Measurements from ENCODE around the gene GAGE13.
"Not testable (repeated sequence)": the region's sequence is repeated elsewhere in the genome, so short reads cannot be mapped to it uniquely, and the experiment has no call there.

Gene GAGE13

DNA sequence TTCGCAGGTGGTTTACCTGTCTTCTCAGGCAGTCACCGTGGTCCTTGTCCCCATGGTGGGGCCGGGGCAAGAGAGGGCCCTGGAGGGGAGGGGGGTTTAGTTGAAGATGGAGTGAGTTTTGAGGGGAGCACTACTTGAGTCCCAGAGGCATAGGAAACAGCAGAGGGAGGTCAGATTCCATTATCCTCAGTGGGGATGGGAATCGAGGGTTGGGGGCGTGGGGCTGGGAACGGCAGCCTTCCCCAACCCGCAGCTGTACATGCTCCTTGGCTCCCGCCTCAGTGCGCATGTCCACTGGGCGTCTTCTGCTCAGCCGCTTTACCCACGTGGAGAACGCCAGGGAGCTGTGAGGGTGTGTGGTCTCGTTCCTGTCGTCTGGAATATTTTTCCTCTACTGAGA lies 28.0 kb upstream of the GAGE13 start, which contains the start of gene GAGE10:
Gene GAGE10, plus strand, starts transcription at position 301 of the 400 bp plus-strand sequence. CDS start 1,214 bp downstream, outside the sequence.
- no peak within 1 kb of the TSS for H4K5ac ChIP-seq (ENCODE audit: low read length)
- no peak within 1 kb of the TSS for H3K23ac ChIP-seq (ENCODE audit: low read length)
- H3K4ac ChIP-seq (ENCODE audit: low read depth, low read length) = no peak within 1 kb of the TSS
- H2BK15ac ChIP-seq (replicated peaks; ENCODE audit: low read depth) = no peak within 1 kb of the TSS
- H3K4me1 ChIP-seq (ENCODE audit: control insufficient read depth, low read depth, low read length) = no peaks in the 10 kb centered on the region
- H3K27ac ChIP-seq (ENCODE audit: low read depth, low read length) = no peak within 1 kb of the TSS
- no peak within 1 kb of the TSS for H3K56ac ChIP-seq (ENCODE audit: low read length)
- WGBS (ENCODE audit: extremely low coverage, insufficient coverage, low lambda C conversion rate) = no CpG with 5 or more reads among the region's 15 CpGs
- H3K9ac ChIP-seq (ENCODE audit: low read length) = no peak within 1 kb of the TSS
- H3K79me1 ChIP-seq (ENCODE audit: low read length) = no peaks in the 10 kb centered on the region
- no peak within 1 kb of the TSS for H2BK120ac ChIP-seq (ENCODE audit: low read depth, low read length)
- H3K27me3 ChIP-seq (ENCODE audit: insufficient read depth, low read length, poor library complexity) = no peaks in the 10 kb centered on the region
- no peaks in the 10 kb centered on the region for H3K36me3 ChIP-seq (ENCODE audit: control insufficient read depth, insufficient read depth, low read length)
- no peak within 1 kb of the TSS for H3K4me2 ChIP-seq (ENCODE audit: low read length)
- H2BK5ac ChIP-seq (ENCODE audit: low read length) = no peak within 1 kb of the TSS
- no peak for DNase-seq
- H3K18ac ChIP-seq (ENCODE audit: low read length) = no peak within 1 kb of the TSS
- no peak within 1 kb of the TSS for H4K8ac ChIP-seq (ENCODE audit: low read depth, low read length)
- no peak within 1 kb of the TSS for H3K4me3 ChIP-seq (ENCODE audit: low read length)
- no peak within 1 kb of the TSS for H2AK5ac ChIP-seq (ENCODE audit: low read length)
- H3K79me2 ChIP-seq (ENCODE audit: control insufficient read depth, insufficient read depth, low read length) = no peaks in the 10 kb centered on the region

DNA sequence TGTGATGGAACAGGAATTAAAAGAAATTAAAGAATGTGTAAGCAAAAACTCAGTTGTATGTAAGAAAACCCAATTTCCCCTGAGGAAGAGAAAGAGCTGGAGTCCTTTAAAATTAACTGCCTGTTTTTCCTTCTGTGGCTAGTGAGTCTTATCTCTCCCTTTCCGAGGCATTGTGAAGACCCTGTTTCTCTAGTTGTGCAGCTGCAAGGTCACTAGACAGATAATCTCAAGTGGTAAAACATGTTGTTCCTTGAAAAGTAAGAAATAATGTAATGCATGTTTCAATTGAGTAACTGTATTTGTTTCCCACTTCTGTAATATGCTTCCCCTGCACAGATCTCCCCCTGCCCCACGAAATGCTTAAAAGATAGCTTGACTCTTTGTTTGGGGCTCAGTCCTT lies 23.6 kb upstream of the GAGE13 start:
- not testable (repeated sequence) for H4K5ac ChIP-seq (ENCODE audit: low read length); DNase-seq; H3K9ac ChIP-seq (ENCODE audit: low read length); H3K56ac ChIP-seq (ENCODE audit: low read length); H3K4me3 ChIP-seq (ENCODE audit: low read length); H2BK120ac ChIP-seq (ENCODE audit: low read depth, low read length); H3K79me2 ChIP-seq (ENCODE audit: control insufficient read depth, insufficient read depth, low read length); H4K8ac ChIP-seq (ENCODE audit: low read depth, low read length); H3K23ac ChIP-seq (ENCODE audit: low read length); H3K36me3 ChIP-seq (ENCODE audit: control insufficient read depth, insufficient read depth, low read length); H2AK5ac ChIP-seq (ENCODE audit: low read length); H3K4me1 ChIP-seq (ENCODE audit: control insufficient read depth, low read depth, low read length); H3K4me2 ChIP-seq (ENCODE audit: low read length); H3K27me3 ChIP-seq (ENCODE audit: insufficient read depth, low read length, poor library complexity); H2BK15ac ChIP-seq (replicated peaks; ENCODE audit: low read depth); H3K79me1 ChIP-seq (ENCODE audit: low read length); H3K27ac ChIP-seq (ENCODE audit: low read depth, low read length); H3K18ac ChIP-seq (ENCODE audit: low read length); H3K4ac ChIP-seq (ENCODE audit: low read depth, low read length); H2BK5ac ChIP-seq (ENCODE audit: low read length)
- whole genome bisulfite sequencing (ENCODE audit: extremely low coverage, insufficient coverage, low lambda C conversion rate) = no CpG with 5 or more reads among the region's 2 CpGs

DNA sequence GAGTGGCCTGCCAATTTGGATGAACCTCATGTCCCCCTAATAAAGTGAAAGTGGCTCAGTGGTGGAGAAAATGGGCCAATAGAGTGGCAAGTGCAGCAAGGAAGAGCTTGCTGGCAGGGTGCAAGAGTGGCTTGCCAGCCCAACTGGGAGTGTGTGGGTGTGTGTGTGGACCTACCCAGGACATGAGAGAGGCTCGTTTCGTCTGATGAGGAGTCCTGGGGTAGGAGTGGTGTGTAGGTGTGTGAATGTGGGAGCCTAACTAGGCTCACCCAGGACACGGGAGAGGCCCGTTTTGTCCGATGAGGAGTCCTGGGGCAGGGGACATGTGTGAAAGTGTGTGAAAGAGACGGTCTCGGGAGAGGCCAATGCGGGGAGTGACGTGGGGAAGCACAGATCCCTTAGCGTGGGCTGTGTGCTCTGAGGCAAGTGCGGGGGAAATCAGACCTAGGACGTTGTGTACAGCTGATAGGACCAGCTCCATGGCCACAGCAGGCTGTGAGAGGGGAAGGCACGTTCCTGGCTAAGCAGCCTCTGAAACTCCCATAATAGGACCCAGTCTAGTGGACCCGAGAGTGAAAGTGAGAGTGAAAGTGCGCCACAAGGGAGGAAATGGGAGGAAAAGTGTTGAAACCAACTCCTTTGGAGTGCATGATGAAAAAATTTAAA lies 22.6 kb upstream of the GAGE13 start:
- Histone ChIP-seq H3K4me2 (ENCODE audit: low read length) (no peak overlapping the region), H2BK15ac (replicated peaks; ENCODE audit: low read depth) (no peak overlapping the region), H2BK5ac (ENCODE audit: low read length) (no peak overlapping the region), H3K36me3 (ENCODE audit: control insufficient read depth, insufficient read depth, low read length) (no peaks in the 10 kb centered on the region), H3K4me1 (ENCODE audit: control insufficient read depth, low read depth, low read length) (no peaks in the 10 kb centered on the region), H2AK5ac (ENCODE audit: low read length) (no peak overlapping the region), H3K27ac (ENCODE audit: low read depth, low read length) (no peak overlapping the region), H3K79me2 (ENCODE audit: control insufficient read depth, insufficient read depth, low read length) (no peaks in the 10 kb centered on the region), H3K9ac (ENCODE audit: low read length) (no peak overlapping the region), H3K4ac (ENCODE audit: low read depth, low read length) (no peak overlapping the region), H3K23ac (ENCODE audit: low read length) (no peak overlapping the region), H4K5ac (ENCODE audit: low read length) (no peak overlapping the region), H3K56ac (ENCODE audit: low read length) (no peak overlapping the region), H3K4me3 (ENCODE audit: low read length) (no peak overlapping the region), H2BK120ac (ENCODE audit: low read depth, low read length) (no peak overlapping the region), H3K18ac (ENCODE audit: low read length) (no peak overlapping the region), H4K8ac (ENCODE audit: low read depth, low read length) (no peak overlapping the region), H3K27me3 (ENCODE audit: insufficient read depth, low read length, poor library complexity) (no peaks in the 10 kb centered on the region), H3K79me1 (ENCODE audit: low read length) (no peaks in the 10 kb centered on the region)
- WGBS (ENCODE audit: extremely low coverage, insufficient coverage, low lambda C conversion rate) = no CpG with 5 or more reads among the region's 15 CpGs
- DNase-seq = no peak

DNA sequence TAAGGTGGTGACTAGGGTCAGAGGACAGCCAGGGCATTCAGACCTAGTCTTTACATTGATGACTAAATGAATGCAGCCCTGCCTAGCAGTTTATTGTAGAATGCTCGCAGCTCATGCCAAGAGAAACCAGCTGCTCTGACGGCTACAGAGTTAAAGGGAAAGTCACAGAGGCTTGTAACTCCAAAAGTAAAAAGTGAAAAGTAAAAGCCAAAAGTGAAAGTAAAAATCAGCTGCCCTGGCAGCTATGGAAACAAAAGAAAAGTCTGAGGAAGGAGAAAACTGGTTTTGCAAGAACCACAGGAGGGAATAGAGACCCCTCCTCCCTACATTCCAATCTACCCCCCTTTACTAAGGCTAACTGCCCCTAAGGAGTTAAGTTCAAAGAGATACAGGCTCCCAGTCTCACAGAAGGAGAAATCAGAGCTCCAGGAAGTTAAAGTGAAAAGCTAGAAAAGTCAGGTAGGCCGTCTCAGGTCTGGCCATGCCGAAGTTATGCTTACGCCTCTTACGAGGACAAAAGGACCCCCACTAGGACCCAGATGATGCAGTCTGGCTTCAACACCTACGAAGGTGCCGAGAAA lies 21.9 kb upstream of the GAGE13 start:
- no CpG with 5 or more reads among the region's 8 CpGs for WGBS (ENCODE audit: extremely low coverage, insufficient coverage, low lambda C conversion rate)
- Histone ChIP-seq H2BK15ac (replicated peaks; ENCODE audit: low read depth) (no peak overlapping the region), H3K23ac (ENCODE audit: low read length) (no peak overlapping the region), H3K79me2 (ENCODE audit: control insufficient read depth, insufficient read depth, low read length) (no peaks in the 10 kb centered on the region), H3K4ac (ENCODE audit: low read depth, low read length) (no peak overlapping the region), H3K4me1 (ENCODE audit: control insufficient read depth, low read depth, low read length) (no peaks in the 10 kb centered on the region), H2BK5ac (ENCODE audit: low read length) (no peak overlapping the region), H3K27me3 (ENCODE audit: insufficient read depth, low read length, poor library complexity) (no peaks in the 10 kb centered on the region), H2AK5ac (ENCODE audit: low read length) (no peak overlapping the region), H3K36me3 (ENCODE audit: control insufficient read depth, insufficient read depth, low read length) (no peaks in the 10 kb centered on the region), H3K27ac (ENCODE audit: low read depth, low read length) (no peak overlapping the region), H3K4me2 (ENCODE audit: low read length) (no peak overlapping the region), H4K8ac (ENCODE audit: low read depth, low read length) (no peak overlapping the region), H3K79me1 (ENCODE audit: low read length) (no peaks in the 10 kb centered on the region), H3K56ac (ENCODE audit: low read length) (peak overlapping the region; percentile 15), H3K18ac (ENCODE audit: low read length) (no peak overlapping the region), H2BK120ac (ENCODE audit: low read depth, low read length) (no peak overlapping the region), H3K4me3 (ENCODE audit: low read length) (no peak overlapping the region), H3K9ac (ENCODE audit: low read length) (no peak overlapping the region), H4K5ac (ENCODE audit: low read length) (no peak overlapping the region)
- DNase-seq = peak; percentile 77

DNA sequence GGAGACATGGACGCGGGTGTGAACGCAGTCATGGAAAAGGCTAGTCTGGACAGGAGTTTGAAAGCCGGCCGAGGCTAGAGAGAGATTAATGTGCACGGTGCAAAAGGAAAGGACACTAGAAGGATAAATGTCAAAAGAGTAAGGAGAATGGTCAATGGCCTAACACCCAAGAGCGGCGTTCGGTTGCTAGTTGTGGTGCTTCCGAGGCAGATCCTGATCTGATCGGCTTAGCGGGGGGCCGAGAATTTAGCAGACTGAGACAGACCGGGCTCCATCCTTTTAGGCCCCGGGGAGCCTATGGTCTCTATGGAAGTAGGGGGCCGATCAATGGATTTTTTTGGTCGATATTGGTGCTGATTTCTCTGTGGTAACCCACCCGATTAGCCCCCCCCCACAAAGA lies 21.0 kb upstream of the GAGE13 start:
- peak; percentile 41 for DNase-seq
- H3K18ac ChIP-seq (ENCODE audit: low read length) = no peak overlapping the region
- H3K36me3 ChIP-seq (ENCODE audit: control insufficient read depth, insufficient read depth, low read length) = no peaks in the 10 kb centered on the region

DNA sequence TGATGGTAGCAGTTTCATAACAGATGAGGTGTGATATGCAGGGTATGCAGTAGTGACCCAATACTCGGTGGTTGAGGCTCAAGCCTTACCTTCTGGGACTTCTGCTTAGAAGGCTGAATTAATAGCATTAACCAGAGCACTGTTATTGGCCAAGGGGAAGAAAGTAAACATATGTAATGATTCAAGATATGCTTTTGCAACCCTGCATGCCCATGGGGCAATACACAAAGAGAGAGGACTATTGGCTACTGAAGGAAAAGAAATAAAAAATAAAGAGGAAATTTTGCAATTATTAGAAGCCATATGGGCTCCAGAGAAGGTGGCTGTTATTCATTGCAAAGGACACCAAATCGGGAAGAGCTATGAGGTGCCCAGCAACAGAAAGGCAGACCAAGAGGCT lies 19.2 kb upstream of the GAGE13 start:
- H4K5ac ChIP-seq (ENCODE audit: low read length) = no peak overlapping the region
- no peak overlapping the region for H3K9ac ChIP-seq (ENCODE audit: low read length)
- H3K56ac ChIP-seq (ENCODE audit: low read length) = no peak overlapping the region
- H2BK5ac ChIP-seq (ENCODE audit: low read length) = no peak overlapping the region
- no peak overlapping the region for H3K27ac ChIP-seq (ENCODE audit: low read depth, low read length)
- no peak overlapping the region for H3K23ac ChIP-seq (ENCODE audit: low read length)
- H3K79me1 ChIP-seq (ENCODE audit: low read length) = no peaks in the 10 kb centered on the region
- no peak for DNase-seq
- H2BK15ac ChIP-seq (replicated peaks; ENCODE audit: low read depth) = no peak overlapping the region
- no peak overlapping the region for H3K4me3 ChIP-seq (ENCODE audit: low read length)
- H3K27me3 ChIP-seq (ENCODE audit: insufficient read depth, low read length, poor library complexity) = no peaks in the 10 kb centered on the region
- no peak overlapping the region for H3K18ac ChIP-seq (ENCODE audit: low read length)
- no peaks in the 10 kb centered on the region for H3K4me1 ChIP-seq (ENCODE audit: control insufficient read depth, low read depth, low read length)
- no CpG with 5 or more reads among the region's 2 CpGs for WGBS (ENCODE audit: extremely low coverage, insufficient coverage, low lambda C conversion rate)
- H4K8ac ChIP-seq (ENCODE audit: low read depth, low read length) = no peak overlapping the region
- no peak overlapping the region for H3K4ac ChIP-seq (ENCODE audit: low read depth, low read length)
- H2BK120ac ChIP-seq (ENCODE audit: low read depth, low read length) = no peak overlapping the region
- no peaks in the 10 kb centered on the region for H3K36me3 ChIP-seq (ENCODE audit: control insufficient read depth, insufficient read depth, low read length)
- no peak overlapping the region for H3K4me2 ChIP-seq (ENCODE audit: low read length)
- H2AK5ac ChIP-seq (ENCODE audit: low read length) = no peak overlapping the region
- no peaks in the 10 kb centered on the region for H3K79me2 ChIP-seq (ENCODE audit: control insufficient read depth, insufficient read depth, low read length)

More for the DNA sequence above, 21.0 kb upstream of the GAGE13 start:
- H3K4me3 ChIP-seq (ENCODE audit: low read length) = no peak overlapping the region
- WGBS (ENCODE audit: extremely low coverage, insufficient coverage, low lambda C conversion rate) = no CpG with 5 or more reads among the region's 18 CpGs
- no peak overlapping the region for H4K5ac ChIP-seq (ENCODE audit: low read length)
- no peak overlapping the region for H2BK15ac ChIP-seq (replicated peaks; ENCODE audit: low read depth)
- H3K79me2 ChIP-seq (ENCODE audit: control insufficient read depth, insufficient read depth, low read length) = no peaks in the 10 kb centered on the region
- no peak overlapping the region for H3K23ac ChIP-seq (ENCODE audit: low read length)
- H4K8ac ChIP-seq (ENCODE audit: low read depth, low read length) = no peak overlapping the region
- H3K79me1 ChIP-seq (ENCODE audit: low read length) = no peaks in the 10 kb centered on the region
- no peaks in the 10 kb centered on the region for H3K27me3 ChIP-seq (ENCODE audit: insufficient read depth, low read length, poor library complexity)
- no peak overlapping the region for H3K4me2 ChIP-seq (ENCODE audit: low read length)
- no peaks in the 10 kb centered on the region for H3K4me1 ChIP-seq (ENCODE audit: control insufficient read depth, low read depth, low read length)
- no peak overlapping the region for H3K4ac ChIP-seq (ENCODE audit: low read depth, low read length)
- H2BK120ac ChIP-seq (ENCODE audit: low read depth, low read length) = no peak overlapping the region
- H3K27ac ChIP-seq (ENCODE audit: low read depth, low read length) = no peak overlapping the region
- no peak overlapping the region for H3K9ac ChIP-seq (ENCODE audit: low read length)
- no peak overlapping the region for H3K56ac ChIP-seq (ENCODE audit: low read length)
- no peak overlapping the region for H2AK5ac ChIP-seq (ENCODE audit: low read length)
- no peak overlapping the region for H2BK5ac ChIP-seq (ENCODE audit: low read length)

All from mesendoderm (in vitro differentiated cells).